HL-60/S4 treated with retinoic acid at 250 ng/mL for 4 days and 3 days (cell line): ENCODE measurements around the gene PRR23B.

Experiments used
- in situ Hi-C: fragments of 300-500 bp; cut with MboI; formaldehyde crosslinking; loops from 2 replicates; pipeline ENCODE4 v1.7.0; 2022; ENCODE audit warnings: low sequenced_read_pairs

The PRR23B gene

GRCh38 chr3:138975351-138975750, 45.4 kb downstream of the PRR23B start:
- in situ Hi-C loops: no loop called here

GRCh38 chr3:138974462-138974861, 46.3 kb downstream of the PRR23B start:
- in situ Hi-C loops: no loop called here

GRCh38 chr3:138972941-138973340, 47.8 kb downstream of the PRR23B start:
- in situ Hi-C loops: no loop called here

GRCh38 chr3:138971766-138972320, 48.9 kb downstream of the PRR23B start:
- in situ Hi-C loops: no loop called here
